Measurements from ENCODE around the gene COBL. TPM values are rescaled to one million over a fixed set of nuclear protein-coding genes. Genes with fewer than 3 reads are reported as not detected.

Gene COBL
- total and polyA plus RNA-seq, 10 of the 15 experiments (the other 5 are each of a cell fraction or from before 2014, with no cell fraction given), result 0.21 TPM; not detected in 9

DNA sequence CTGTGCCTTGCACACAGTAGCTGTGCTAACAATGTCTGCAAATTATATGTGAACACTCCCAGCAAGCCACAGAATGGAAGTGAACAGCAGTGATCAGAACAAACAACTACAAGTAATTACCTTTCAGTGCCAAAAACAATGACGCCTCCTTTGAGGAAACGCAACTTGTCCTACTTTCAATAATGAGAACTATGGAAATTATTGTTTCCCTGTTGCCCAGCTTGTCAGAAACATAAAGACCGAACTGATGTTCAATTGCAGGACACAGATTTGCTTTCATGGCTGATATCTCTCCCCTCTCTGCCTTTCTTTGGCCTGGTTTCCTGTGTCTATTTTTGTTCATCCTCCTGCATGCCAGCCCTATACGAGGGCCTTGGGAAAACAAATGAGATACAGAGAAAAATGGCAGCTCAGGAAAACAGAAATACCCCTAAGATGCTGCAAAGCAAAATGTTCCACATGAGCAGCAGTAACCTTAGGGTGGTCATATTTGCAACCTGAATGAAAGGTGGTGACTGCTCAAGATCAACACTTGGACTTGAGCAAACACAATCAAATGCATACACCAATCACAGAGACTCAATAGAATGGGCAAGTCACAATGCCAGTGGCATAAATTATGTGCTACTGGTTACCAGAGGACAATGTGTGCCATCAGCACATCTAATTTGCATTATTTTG is 26.8 kb downstream of the COBL start:
- intact Hi-C loops (cut with micrococcal nuclease; ENCODE audit: unreplicated experiment), result no loop called here
- Histone ChIP-seq H4K20me1 (ENCODE audit: control insufficient read depth, insufficient read depth) (no peaks in the 10 kb centered on the region), H3K9ac (ENCODE audit: control insufficient read depth, insufficient read depth, low read length) (no peak overlapping the region), H3K9me3 (replicated peaks; ENCODE audit: control insufficient read depth, insufficient read depth, low read length) (no peaks in the 10 kb centered on the region), H3K4me1 (ENCODE audit: control insufficient read depth, insufficient read depth, low read length) (no peaks in the 10 kb centered on the region), H3K79me2 (ENCODE audit: control insufficient read depth, insufficient read depth, low read length) (no peaks in the 10 kb centered on the region), H3K27me3 (replicated peaks in 1 of 2; ENCODE audit: control insufficient read depth in 2 of 2, insufficient read depth in 2 of 2, low read length in 1 of 2) (no peaks in the 10 kb centered on the region), H3K4me3 (no peak overlapping the region), H3K4me2 (ENCODE audit: control insufficient read depth, insufficient read depth) (no peak overlapping the region), H3K27ac (ENCODE audit: control insufficient read depth, insufficient read depth) (no peak overlapping the region), H3K36me3 (ENCODE audit: control insufficient read depth in 2 of 2, insufficient read depth in 2 of 2, low read length in 1 of 2) (no peaks in the 10 kb centered on the region), H2AFZ (ENCODE audit: control insufficient read depth, low read depth, low read length) (no peak overlapping the region)
- no peak for DNase-seq (ENCODE audit: low read depth, low spot score)
- ATAC-seq, result no peak
- CTCF ChIA-PET, result no interaction called here
- FAIRE-seq, result no peak
- in situ Hi-C loops (cut with MboI), result no loop called here
- no TSS peak for BruUV-seq (replicated peaks)
- SMC1A ChIA-PET (ENCODE audit: uncharacterized antibody, unreplicated experiment), result no interaction called here
- POLR2A ChIA-PET, result no interaction called here
- 20% methylated on average over 4 of the region's 4 CpGs for WGBS (ENCODE audit: insufficient coverage, insufficient replicate concordance, low lambda C conversion rate, missing lambda C conversion rate)
- RAD21 ChIA-PET (ENCODE audit: unreplicated experiment), result no interaction called here
- TF ChIP-seq YY1 (IDR thresholded peaks at IDR 0.05; ENCODE audit: low read depth, low read length), result no peak
- no peak for TF ChIP-seq EZH2 (IDR thresholded peaks at IDR 0.05; ENCODE audit: borderline replicate concordance, control insufficient read depth, low read depth, low read length)
- TF ChIP-seq, protein P1, sequence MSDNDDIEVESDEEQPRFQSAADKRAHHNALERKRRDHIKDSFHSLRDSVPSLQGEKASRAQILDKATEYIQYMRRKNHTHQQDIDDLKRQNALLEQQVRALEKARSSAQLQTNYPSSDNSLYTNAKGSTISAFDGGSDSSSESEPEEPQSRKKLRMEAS (IDR thresholded peaks at IDR 0.05; ENCODE audit: low read depth, low read length), result no peak
- TF ChIP-seq, protein P2, sequence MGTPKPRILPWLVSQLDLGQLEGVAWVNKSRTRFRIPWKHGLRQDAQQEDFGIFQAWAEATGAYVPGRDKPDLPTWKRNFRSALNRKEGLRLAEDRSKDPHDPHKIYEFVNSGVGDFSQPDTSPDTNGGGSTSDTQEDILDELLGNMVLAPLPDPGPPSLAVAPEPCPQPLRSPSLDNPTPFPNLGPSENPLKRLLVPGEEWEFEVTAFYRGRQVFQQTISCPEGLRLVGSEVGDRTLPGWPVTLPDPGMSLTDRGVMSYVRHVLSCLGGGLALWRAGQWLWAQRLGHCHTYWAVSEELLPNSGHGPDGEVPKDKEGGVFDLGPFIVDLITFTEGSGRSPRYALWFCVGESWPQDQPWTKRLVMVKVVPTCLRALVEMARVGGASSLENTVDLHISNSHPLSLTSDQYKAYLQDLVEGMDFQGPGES (IDR thresholded peaks at IDR 0.05), result no peak
- TF ChIP-seq MXI1 (IDR thresholded peaks at IDR 0.05; ENCODE audit: low read depth, low read length), result no peak
- TF ChIP-seq, protein P3, sequence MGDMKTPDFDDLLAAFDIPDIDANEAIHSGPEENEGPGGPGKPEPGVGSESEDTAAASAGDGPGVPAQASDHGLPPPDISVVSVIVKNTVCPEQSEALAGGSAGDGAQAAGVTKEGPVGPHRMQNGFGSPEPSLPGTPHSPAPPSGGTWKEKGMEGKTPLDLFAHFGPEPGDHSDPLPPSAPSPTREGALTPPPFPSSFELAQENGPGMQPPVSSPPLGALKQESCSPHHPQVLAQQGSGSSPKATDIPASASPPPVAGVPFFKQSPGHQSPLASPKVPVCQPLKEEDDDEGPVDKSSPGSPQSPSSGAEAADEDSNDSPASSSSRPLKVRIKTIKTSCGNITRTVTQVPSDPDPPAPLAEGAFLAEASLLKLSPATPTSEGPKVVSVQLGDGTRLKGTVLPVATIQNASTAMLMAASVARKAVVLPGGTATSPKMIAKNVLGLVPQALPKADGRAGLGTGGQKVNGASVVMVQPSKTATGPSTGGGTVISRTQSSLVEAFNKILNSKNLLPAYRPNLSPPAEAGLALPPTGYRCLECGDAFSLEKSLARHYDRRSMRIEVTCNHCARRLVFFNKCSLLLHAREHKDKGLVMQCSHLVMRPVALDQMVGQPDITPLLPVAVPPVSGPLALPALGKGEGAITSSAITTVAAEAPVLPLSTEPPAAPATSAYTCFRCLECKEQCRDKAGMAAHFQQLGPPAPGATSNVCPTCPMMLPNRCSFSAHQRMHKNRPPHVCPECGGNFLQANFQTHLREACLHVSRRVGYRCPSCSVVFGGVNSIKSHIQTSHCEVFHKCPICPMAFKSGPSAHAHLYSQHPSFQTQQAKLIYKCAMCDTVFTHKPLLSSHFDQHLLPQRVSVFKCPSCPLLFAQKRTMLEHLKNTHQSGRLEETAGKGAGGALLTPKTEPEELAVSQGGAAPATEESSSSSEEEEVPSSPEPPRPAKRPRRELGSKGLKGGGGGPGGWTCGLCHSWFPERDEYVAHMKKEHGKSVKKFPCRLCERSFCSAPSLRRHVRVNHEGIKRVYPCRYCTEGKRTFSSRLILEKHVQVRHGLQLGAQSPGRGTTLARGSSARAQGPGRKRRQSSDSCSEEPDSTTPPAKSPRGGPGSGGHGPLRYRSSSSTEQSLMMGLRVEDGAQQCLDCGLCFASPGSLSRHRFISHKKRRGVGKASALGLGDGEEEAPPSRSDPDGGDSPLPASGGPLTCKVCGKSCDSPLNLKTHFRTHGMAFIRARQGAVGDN (IDR thresholded peaks at IDR 0.05), result no peak
- no peak for TF ChIP-seq SRF (IDR thresholded peaks at IDR 0.05; ENCODE audit: low read depth in 2 of 2, low read length in 2 of 2)
- no peak for TF ChIP-seq POLR2AphosphoS5 (IDR thresholded peaks at IDR 0.05; ENCODE audit: low read length)
- no peak for TF ChIP-seq CHD1 (IDR thresholded peaks at IDR 0.05; ENCODE audit: low read depth, low read length)
- no peak for TF ChIP-seq TCF3 (IDR thresholded peaks at IDR 0.05; ENCODE audit: borderline replicate concordance, insufficient read depth, low read depth, low read length)
- no peak for TF ChIP-seq SIN3A (IDR thresholded peaks at IDR 0.05; ENCODE audit: low read depth, low read length)
- no peak for TF ChIP-seq CBX5 (IDR thresholded peaks at IDR 0.05; ENCODE audit: low read depth)
- TF ChIP-seq TCF7 (IDR thresholded peaks at IDR 0.05; ENCODE audit: borderline replicate concordance), result no peak
- no peak for TF ChIP-seq PAX8 (IDR thresholded peaks at IDR 0.05)
- TF ChIP-seq, protein P4, sequence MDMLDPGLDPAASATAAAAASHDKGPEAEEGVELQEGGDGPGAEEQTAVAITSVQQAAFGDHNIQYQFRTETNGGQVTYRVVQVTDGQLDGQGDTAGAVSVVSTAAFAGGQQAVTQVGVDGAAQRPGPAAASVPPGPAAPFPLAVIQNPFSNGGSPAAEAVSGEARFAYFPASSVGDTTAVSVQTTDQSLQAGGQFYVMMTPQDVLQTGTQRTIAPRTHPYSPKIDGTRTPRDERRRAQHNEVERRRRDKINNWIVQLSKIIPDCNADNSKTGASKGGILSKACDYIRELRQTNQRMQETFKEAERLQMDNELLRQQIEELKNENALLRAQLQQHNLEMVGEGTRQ (IDR thresholded peaks at IDR 0.05; ENCODE audit: borderline replicate concordance, low read depth, low read length), result no peak
- TF ChIP-seq, protein P5, sequence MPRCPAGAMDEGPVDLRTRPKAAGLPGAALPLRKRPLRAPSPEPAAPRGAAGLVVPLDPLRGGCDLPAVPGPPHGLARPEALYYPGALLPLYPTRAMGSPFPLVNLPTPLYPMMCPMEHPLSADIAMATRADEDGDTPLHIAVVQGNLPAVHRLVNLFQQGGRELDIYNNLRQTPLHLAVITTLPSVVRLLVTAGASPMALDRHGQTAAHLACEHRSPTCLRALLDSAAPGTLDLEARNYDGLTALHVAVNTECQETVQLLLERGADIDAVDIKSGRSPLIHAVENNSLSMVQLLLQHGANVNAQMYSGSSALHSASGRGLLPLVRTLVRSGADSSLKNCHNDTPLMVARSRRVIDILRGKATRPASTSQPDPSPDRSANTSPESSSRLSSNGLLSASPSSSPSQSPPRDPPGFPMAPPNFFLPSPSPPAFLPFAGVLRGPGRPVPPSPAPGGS (IDR thresholded peaks at IDR 0.05; ENCODE audit: borderline replicate concordance, insufficient read depth, low read depth, low read length, poor library complexity, severe bottlenecking), result no peak
- no peak for TF ChIP-seq ZZZ3 (IDR thresholded peaks at IDR 0.05; ENCODE audit: control insufficient read depth, insufficient read length, low read depth)

Measured in GM12878 (cell line).